ENCODE measurements around the gene MAP3K5.

- TF ChIP-seq, protein P1, sequence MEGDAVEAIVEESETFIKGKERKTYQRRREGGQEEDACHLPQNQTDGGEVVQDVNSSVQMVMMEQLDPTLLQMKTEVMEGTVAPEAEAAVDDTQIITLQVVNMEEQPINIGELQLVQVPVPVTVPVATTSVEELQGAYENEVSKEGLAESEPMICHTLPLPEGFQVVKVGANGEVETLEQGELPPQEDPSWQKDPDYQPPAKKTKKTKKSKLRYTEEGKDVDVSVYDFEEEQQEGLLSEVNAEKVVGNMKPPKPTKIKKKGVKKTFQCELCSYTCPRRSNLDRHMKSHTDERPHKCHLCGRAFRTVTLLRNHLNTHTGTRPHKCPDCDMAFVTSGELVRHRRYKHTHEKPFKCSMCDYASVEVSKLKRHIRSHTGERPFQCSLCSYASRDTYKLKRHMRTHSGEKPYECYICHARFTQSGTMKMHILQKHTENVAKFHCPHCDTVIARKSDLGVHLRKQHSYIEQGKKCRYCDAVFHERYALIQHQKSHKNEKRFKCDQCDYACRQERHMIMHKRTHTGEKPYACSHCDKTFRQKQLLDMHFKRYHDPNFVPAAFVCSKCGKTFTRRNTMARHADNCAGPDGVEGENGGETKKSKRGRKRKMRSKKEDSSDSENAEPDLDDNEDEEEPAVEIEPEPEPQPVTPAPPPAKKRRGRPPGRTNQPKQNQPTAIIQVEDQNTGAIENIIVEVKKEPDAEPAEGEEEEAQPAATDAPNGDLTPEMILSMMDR (IDR thresholded peaks at IDR 0.05) = no peak
- TF ChIP-seq POLR2A (IDR thresholded peaks at IDR 0.05) = no peak
Measured at GRCh38 chr6:136763255-136763654, 29.0 kb downstream of the MAP3K5 start.

Data from suprapubic skin (tissue), 3 donors.